Small intestine (tissue), 7 donors: Measurements from ENCODE around the gene BSND. TPM values are rescaled to one million over a fixed set of nuclear protein-coding genes. Genes with fewer than 3 reads are reported as not detected.

Experiments used
- DNase-seq, 2 donors: peaks; one replicate each; pipeline versions ENCODE4 v3.0.0 to v3.0.0-alpha.2; 2013
- FAIRE-seq: peaks from 2 replicates; lab custom pipeline; 2012; peaks lifted over from hg19 to GRCh38; lab: Jason Lieb, UNC
- H3K27ac ChIP-seq, 3 donors: one replicate each; pipeline ENCODE4 v1.5.1; 2013; ENCODE audit warnings: low read length in 2 of 3, mild to moderate bottlenecking in 2 of 3, control low read depth in 1 of 3, inconsistent platforms in 1 of 3, low read depth in 1 of 3, moderate library complexity in 1 of 3
- H3K27me3 ChIP-seq, 3 donors: one replicate each; pipeline ENCODE4 v1.6.1; 2013; ENCODE audit warnings: low read length in 3 of 3, inconsistent platforms in 1 of 3; ENCODE audit not compliant: control insufficient read depth in 3 of 3, insufficient read depth in 3 of 3
- H3K36me3 ChIP-seq, 3 donors: one replicate each; pipeline ENCODE4 v1.6.1; 2013; ENCODE audit warnings: low read length in 3 of 3, inconsistent platforms in 1 of 3, low read depth in 1 of 3, mild to moderate bottlenecking in 1 of 3, moderate library complexity in 1 of 3; ENCODE audit not compliant: control insufficient read depth in 3 of 3, insufficient read depth in 2 of 3
- H3K4me1 ChIP-seq, 3 donors: one replicate each; pipeline ENCODE4 v1.6.1; 2013; ENCODE audit warnings: low read length in 2 of 3, inconsistent platforms in 1 of 3, low read depth in 1 of 3, mild to moderate bottlenecking in 1 of 3, moderate library complexity in 1 of 3; ENCODE audit not compliant: control insufficient read depth in 3 of 3, insufficient read depth in 2 of 3
- H3K4me3 ChIP-seq, 3 donors: one replicate each; pipeline ENCODE4 v1.5.1; 2013; ENCODE audit warnings: low read length in 3 of 3, control low read depth in 1 of 3, inconsistent platforms in 1 of 3, low read depth in 1 of 3, mild to moderate bottlenecking in 1 of 3, moderate library complexity in 1 of 3
- H3K9me3 ChIP-seq, 2 donors: one replicate each; pipeline ENCODE4 v1.6.1; 2013; ENCODE audit warnings: low read depth in 1 of 2, low read length in 1 of 2; ENCODE audit not compliant: control insufficient read depth in 2 of 2, insufficient read depth in 1 of 2
- WGBS, 3 donors: extraction: QIAGEN DNeasy Blood & Tissue Kit; methylation state at CpG; one replicate each; pipeline ENCODE4 v1.1.7; 2013; 5-methylcytosine and 5-hydroxymethylcytosine counted together
- polyA plus RNA-seq, 4 donors: library from polyadenylated mRNA; stranded (reverse) in 3 of 4; unstranded in 1 of 4; fragments of 200-250 nt in 3 of 4; fragments of 120-200 nt in 1 of 4; gene quantifications; one replicate each; pipeline versions ENCODE4 v1.2.1 to v1.2.3, GENCODE V29; 2013
- donor health status: healthy with polysubstance abuse.
- donor health status: control.
- donor health status: control.
- donor health status: Bipolar disorder and iron deficiency.
- donor health status: healthy.

BSND gene
- polyA plus RNA-seq, 4 donors, result 0.01 TPM; not detected in 2

GRCh38 chr1:55051169-55051568 is 52.4 kb downstream of the BSND start:
- H3K9me3 ChIP-seq, result no peaks in the 10 kb centered on the region
- no peak overlapping the region for H3K4me3 ChIP-seq
- H3K27me3 ChIP-seq, result no peaks in the 10 kb centered on the region
- no peak for DNase-seq
- 90 to 100% (median 92%) methylated on average over 5 of the region's 5 CpGs for WGBS, 3 donors
- H3K36me3 ChIP-seq, result peaks cover 0 to 7% (median 0%) of the 10 kb centered on the region in 3 donors
- no peak overlapping the region for H3K27ac ChIP-seq
- FAIRE-seq, result no peak
- no peaks in the 10 kb centered on the region for H3K4me1 ChIP-seq

- DNase-seq, result no peak
Measured at GRCh38 chr1:55051621-55052020, 52.9 kb downstream of the BSND start.

GRCh38 chr1:55052221-55053142 is 53.7 kb downstream of the BSND start:
- no peaks in the 10 kb centered on the region for H3K4me1 ChIP-seq
- H3K4me3 ChIP-seq, result no peak overlapping the region
- DNase-seq (no peak), FAIRE-seq (no peak)
- WGBS, 3 donors, result 85 to 90% (median 89%) methylated on average over 29 of the region's 29 CpGs
- H3K27ac ChIP-seq, result no peak overlapping the region
- H3K9me3 ChIP-seq, result no peaks in the 10 kb centered on the region
- H3K27me3 ChIP-seq, result no peaks in the 10 kb centered on the region
- peaks cover 0 to 9% (median 0%) of the 10 kb centered on the region in 3 donors for H3K36me3 ChIP-seq

More at GRCh38 chr1:55051621-55052020, 52.9 kb downstream of the BSND start:
- Histone ChIP-seq H3K4me1 (no peaks in the 10 kb centered on the region), H3K27ac (no peak overlapping the region), H3K27me3 (no peaks in the 10 kb centered on the region), H3K36me3 (peaks cover 0 to 6% (median 0%) of the 10 kb centered on the region in 3 donors), H3K9me3 (no peaks in the 10 kb centered on the region), H3K4me3 (no peak overlapping the region)
- no peak for FAIRE-seq
- 71 to 80% (median 73%) methylated on average over 9 of the region's 9 CpGs for WGBS, 3 donors

GRCh38 chr1:55053265-55053954 is 54.7 kb downstream of the BSND start:
- WGBS, 3 donors, result 57 to 60% (median 57%) methylated on average over 7 of the region's 7 CpGs
- no peak for FAIRE-seq
- Histone ChIP-seq H3K4me1 (no peaks in the 10 kb centered on the region), H3K9me3 (no peaks in the 10 kb centered on the region), H3K4me3 (no peak overlapping the region), H3K36me3 (peaks cover 0 to 10% (median 0%) of the 10 kb centered on the region in 3 donors), H3K27me3 (no peaks in the 10 kb centered on the region), H3K27ac (no peak overlapping the region)
- DNase-seq, result no peak

- no peaks in the 10 kb centered on the region for H3K4me1 ChIP-seq
- WGBS, 3 donors, result 92% methylated on average over 5 of the region's 5 CpGs
- no peak overlapping the region for H3K4me3 ChIP-seq
- no peak for DNase-seq
- H3K27me3 ChIP-seq, result no peaks in the 10 kb centered on the region
- H3K27ac ChIP-seq, result no peak overlapping the region
- no peaks in the 10 kb centered on the region for H3K9me3 ChIP-seq
- H3K36me3 ChIP-seq, result peaks cover 0 to 11% (median 0%) of the 10 kb centered on the region in 3 donors
- FAIRE-seq, result no peak
Measured at GRCh38 chr1:55054396-55054795, 55.7 kb downstream of the BSND start.

- 82 to 88% (median 87%) methylated on average over 12 of the region's 12 CpGs for whole genome bisulfite sequencing, 3 donors
- Histone ChIP-seq H3K27ac (no peak overlapping the region), H3K4me1 (no peaks in the 10 kb centered on the region), H3K36me3 (peaks cover 0 to 14% (median 3%) of the 10 kb centered on the region in 3 donors), H3K9me3 (no peaks in the 10 kb centered on the region), H3K4me3 (no peak overlapping the region), H3K27me3 (no peaks in the 10 kb centered on the region)
- DNase-seq (no peak), FAIRE-seq (no peak)
Measured at GRCh38 chr1:55055084-55055882, 56.5 kb downstream of the BSND start.

- Histone ChIP-seq H3K4me1 (no peaks in the 10 kb centered on the region), H3K27me3 (no peaks in the 10 kb centered on the region), H3K4me3 (no peak overlapping the region), H3K27ac (no peak overlapping the region), H3K9me3 (no peaks in the 10 kb centered on the region), H3K36me3 (peaks cover 0 to 14% (median 3%) of the 10 kb centered on the region in 3 donors)
- WGBS, 3 donors, result 92 to 94% (median 92%) methylated on average over 37 to 42 of the region's 42 CpGs
- DNase-seq, result no peak
- no peak for FAIRE-seq
Measured at GRCh38 chr1:55055951-55056631, 57.4 kb downstream of the BSND start.
